HG02884 (cell line): ENCODE measurements around the gene HNRNPF.
"Not testable (repeated sequence)": the region's sequence is repeated elsewhere in the genome, so short reads cannot be mapped to it uniquely, and the experiment has no call there.

ENCODE experiments used
- ATAC-seq: cut with Tn5 transposase; IDR thresholded peaks from one replicate; pipeline ENCODE4 v1.9.1; 2021; ENCODE audit warnings: mild to moderate bottlenecking, moderate library complexity; ENCODE audit not compliant: unreplicated experiment

The HNRNPF gene

GRCh38 chr10:43398939-43399319 lies 10.1 kb downstream of the HNRNPF start:
- ATAC-seq: no peak

GRCh38 chr10:43396928-43397624 lies 11.9 kb downstream of the HNRNPF start:
- ATAC-seq: peak; percentile 81

GRCh38 chr10:43396061-43396927 lies 12.7 kb downstream of the HNRNPF start:
- ATAC-seq: peak; percentile 36

GRCh38 chr10:43395571-43396060 lies 13.4 kb downstream of the HNRNPF start:
- ATAC-seq: no peak

GRCh38 chr10:43394868-43395267 lies 14.1 kb downstream of the HNRNPF start:
- no peak for ATAC-seq

- ATAC-seq: no peak
Observed at GRCh38 chr10:43393606-43394360, 15.2 kb downstream of the HNRNPF start.

GRCh38 chr10:43393186-43393585 lies 15.8 kb downstream of the HNRNPF start:
- ATAC-seq: not testable (repeated sequence)

GRCh38 chr10:43392748-43393147 lies 16.2 kb downstream of the HNRNPF start:
- ATAC-seq: no peak

GRCh38 chr10:43391496-43391895 lies 17.5 kb downstream of the HNRNPF start:
- ATAC-seq: no peak

GRCh38 chr10:43390759-43391158 lies 18.2 kb downstream of the HNRNPF start:
- no peak for ATAC-seq

- no peak for ATAC-seq
Observed at GRCh38 chr10:43390333-43390732, 18.7 kb downstream of the HNRNPF start.

- no peak for ATAC-seq
Observed at GRCh38 chr10:43389867-43390266, 19.1 kb downstream of the HNRNPF start.

- ATAC-seq: no peak
Observed at GRCh38 chr10:43387678-43388032, 21.3 kb downstream of the HNRNPF start.

- ATAC-seq: no peak
Observed at GRCh38 chr10:43386981-43387677, 21.9 kb downstream of the HNRNPF start.

- ATAC-seq: no peak
Observed at GRCh38 chr10:43386549-43386948, 22.4 kb downstream of the HNRNPF start.

GRCh38 chr10:43385412-43386004 lies 23.5 kb downstream of the HNRNPF start:
- no peak for ATAC-seq

- ATAC-seq: no peak
Observed at GRCh38 chr10:43384252-43385221, 24.4 kb downstream of the HNRNPF start.

- no peak for ATAC-seq
Observed at GRCh38 chr10:43383204-43383971, 25.6 kb downstream of the HNRNPF start.
